A673 (cell line): ENCODE measurements around the gene AOPEP. TPM values are rescaled to one million over a fixed set of nuclear protein-coding genes. Genes with fewer than 3 reads are reported as not detected.

Experiments
- BruUV-seq: library from RNA; stranded (reverse); fragments of 400-500 nt; replicated peaks from 2 replicates; lab custom pipeline; 2021; lab: Mats Ljungman, UMichigan
- CTCF ChIA-PET: fragments of 300-600 bp; sonication (Branson Sonifier 250); formaldehyde crosslinking; loops from one replicate; lab custom pipeline; 2022; ENCODE audit warnings: antibody characterized with exemption; lab: Charles Lee
- POLR2A ChIA-PET: fragments of 300-600 bp; sonication (Branson Sonifier 250); formaldehyde crosslinking; loops from one replicate; lab custom pipeline; 2022; ENCODE audit warnings: antibody characterized with exemption; ENCODE audit not compliant: low non-redundant PET; lab: Charles Lee
- DNase-seq: peaks from one replicate; pipeline ENCODE4 v3.0.0-alpha.2; 2015; ENCODE audit warnings: low spot score
- H3K27ac ChIP-seq: fragments of 200-600 bp; sonication (generic); 2 replicates; pipeline ENCODE4 v1.5.1; 2016; ENCODE audit warnings: mixed run types, low read depth, mild to moderate bottlenecking, mixed read lengths, antibody characterized with exemption, low read length; ENCODE audit not compliant: poor library complexity, severe bottlenecking
- H3K27me3 ChIP-seq: fragments of 200-600 bp; sonication (generic); replicated peaks from 2 replicates; pipeline ENCODE4 v1.6.1; 2017; ENCODE audit warnings: mixed run types, low read depth, mild to moderate bottlenecking, mixed read lengths, antibody characterized with exemption, low read length; ENCODE audit not compliant: insufficient read depth, poor library complexity
- H3K36me3 ChIP-seq: fragments of 200-600 bp; sonication (generic); 2 replicates; pipeline ENCODE4 v1.6.1; 2016; ENCODE audit warnings: mixed run types, mild to moderate bottlenecking, mixed read lengths, antibody characterized with exemption, low read length; ENCODE audit not compliant: insufficient read depth, poor library complexity, severe bottlenecking
- H3K4me1 ChIP-seq: fragments of 200-600 bp; sonication (generic); 2 replicates; pipeline ENCODE4 v1.6.1; 2017; ENCODE audit warnings: mixed run types, mild to moderate bottlenecking, mixed read lengths, antibody characterized with exemption, low read length; ENCODE audit not compliant: insufficient read depth, poor library complexity, severe bottlenecking
- H3K4me3 ChIP-seq: fragments of 200-600 bp; sonication (generic); 2 replicates; pipeline ENCODE4 v1.5.1; 2016; ENCODE audit warnings: low read depth, mixed run types, mild to moderate bottlenecking, mixed read lengths, low read length; ENCODE audit not compliant: poor library complexity, severe bottlenecking
- H3K9me3 ChIP-seq: fragments of 200-600 bp; sonication (generic); 2 replicates; pipeline ENCODE4 v1.6.1; 2016; ENCODE audit warnings: mixed run types, low read depth, mild to moderate bottlenecking, mixed read lengths, antibody characterized with exemption, low read length; ENCODE audit not compliant: poor library complexity, severe bottlenecking
- EZH2 ChIP-seq: fragments of 200-600 bp; sonication (generic); IDR thresholded peaks from 2 replicates; pipeline ENCODE4 v1.6.1; 2017; ENCODE audit warnings: borderline replicate concordance, low read depth, mild to moderate bottlenecking, mixed read lengths, antibody characterized with exemption, low read length; ENCODE audit not compliant: poor library complexity, severe bottlenecking
- intact Hi-C: fragments of 100-400 bp; cut with micrococcal nuclease; formaldehyde crosslinking; loops from one replicate; pipeline ENCODE4 v1.10.0; 2022; ENCODE audit not compliant: unreplicated experiment
- total RNA-seq: library from RNA; stranded (reverse); gene quantifications from 2 replicates; pipeline ENCODE4 v1.2.3, GENCODE V29; 2021
- TF ChIP-seq, protein P1 (sequence below): fragments of 300-800, 200-600 bp; sonication (generic); conservative IDR thresholded peaks from 2 replicates; pipeline ENCODE4 v1.5.1; 2017; ENCODE audit warnings: low read depth, mild to moderate bottlenecking, antibody characterized with exemption, low read length, moderate library complexity, mixed read lengths

Gene AOPEP
- total RNA-seq, 1 experiment from 2014 or later, result 17.5 TPM

DNA sequence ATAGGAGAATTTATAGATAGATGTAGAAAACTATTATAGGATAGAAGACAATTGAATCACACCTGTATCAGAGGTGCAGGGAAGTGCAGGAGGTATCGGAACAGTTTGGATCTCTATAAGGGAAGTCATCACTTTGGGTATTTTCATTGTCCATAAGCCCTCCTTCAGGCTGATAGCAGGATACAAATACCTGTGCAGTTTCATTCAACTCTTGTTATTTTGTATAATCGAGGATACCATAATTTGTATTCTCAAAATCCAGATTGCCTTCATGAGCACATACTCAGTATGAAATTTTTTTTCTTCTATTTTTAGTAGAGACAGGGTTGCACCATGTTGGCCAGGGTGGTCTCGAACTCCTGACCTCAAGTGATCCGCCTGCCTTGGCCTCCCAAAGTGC is 289.1 kb downstream of the AOPEP start:
- CTCF ChIA-PET, result no interaction called here
- BruUV-seq, result no TSS peak
- H3K36me3 ChIP-seq, result peaks cover 8% of the 10 kb centered on the region
- H3K4me3 ChIP-seq, result no peak overlapping the region
- H3K9me3 ChIP-seq, result no peaks in the 10 kb centered on the region
- no peaks in the 10 kb centered on the region for H3K4me1 ChIP-seq
- TF ChIP-seq EZH2, result no peak
- TF ChIP-seq, protein P1, sequence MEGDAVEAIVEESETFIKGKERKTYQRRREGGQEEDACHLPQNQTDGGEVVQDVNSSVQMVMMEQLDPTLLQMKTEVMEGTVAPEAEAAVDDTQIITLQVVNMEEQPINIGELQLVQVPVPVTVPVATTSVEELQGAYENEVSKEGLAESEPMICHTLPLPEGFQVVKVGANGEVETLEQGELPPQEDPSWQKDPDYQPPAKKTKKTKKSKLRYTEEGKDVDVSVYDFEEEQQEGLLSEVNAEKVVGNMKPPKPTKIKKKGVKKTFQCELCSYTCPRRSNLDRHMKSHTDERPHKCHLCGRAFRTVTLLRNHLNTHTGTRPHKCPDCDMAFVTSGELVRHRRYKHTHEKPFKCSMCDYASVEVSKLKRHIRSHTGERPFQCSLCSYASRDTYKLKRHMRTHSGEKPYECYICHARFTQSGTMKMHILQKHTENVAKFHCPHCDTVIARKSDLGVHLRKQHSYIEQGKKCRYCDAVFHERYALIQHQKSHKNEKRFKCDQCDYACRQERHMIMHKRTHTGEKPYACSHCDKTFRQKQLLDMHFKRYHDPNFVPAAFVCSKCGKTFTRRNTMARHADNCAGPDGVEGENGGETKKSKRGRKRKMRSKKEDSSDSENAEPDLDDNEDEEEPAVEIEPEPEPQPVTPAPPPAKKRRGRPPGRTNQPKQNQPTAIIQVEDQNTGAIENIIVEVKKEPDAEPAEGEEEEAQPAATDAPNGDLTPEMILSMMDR, result no peak
- no peak overlapping the region for H3K27ac ChIP-seq
- H3K27me3 ChIP-seq, result no peaks in the 10 kb centered on the region
- intact Hi-C loops, result no loop called here
- POLR2A ChIA-PET, result no interaction called here
- DNase-seq, result no peak

DNA sequence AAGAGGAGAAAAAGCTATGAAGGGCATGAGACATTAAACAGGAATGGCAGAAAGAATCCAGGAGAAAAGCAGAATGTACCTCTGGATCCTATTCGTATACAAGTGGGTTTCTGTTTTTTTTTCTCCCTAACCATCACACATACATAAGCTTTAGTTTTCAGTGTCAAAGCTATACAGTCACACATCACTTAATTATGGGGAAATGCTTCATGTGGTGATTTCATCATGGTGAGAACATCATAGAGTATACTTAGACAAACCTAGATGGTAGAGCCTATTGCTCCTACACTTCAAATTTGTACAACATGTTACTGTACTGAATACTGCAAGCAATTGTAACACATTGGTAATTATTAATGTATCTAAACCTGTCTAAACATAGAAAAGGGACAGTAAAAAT is 290.6 kb downstream of the AOPEP start:
- H3K27me3 ChIP-seq, result no peaks in the 10 kb centered on the region
- H3K4me1 ChIP-seq, result no peaks in the 10 kb centered on the region
- intact Hi-C loops, result no loop called here
- CTCF ChIA-PET, result no interaction called here
- H3K4me3 ChIP-seq, result no peak overlapping the region
- H3K9me3 ChIP-seq, result no peaks in the 10 kb centered on the region
- peaks cover 8% of the 10 kb centered on the region for H3K36me3 ChIP-seq
- POLR2A ChIA-PET, result no interaction called here
- DNase-seq, result no peak
- BruUV-seq, result no TSS peak
- TF ChIP-seq, protein P1, result no peak
- TF ChIP-seq EZH2, result no peak
- no peak overlapping the region for H3K27ac ChIP-seq

DNA sequence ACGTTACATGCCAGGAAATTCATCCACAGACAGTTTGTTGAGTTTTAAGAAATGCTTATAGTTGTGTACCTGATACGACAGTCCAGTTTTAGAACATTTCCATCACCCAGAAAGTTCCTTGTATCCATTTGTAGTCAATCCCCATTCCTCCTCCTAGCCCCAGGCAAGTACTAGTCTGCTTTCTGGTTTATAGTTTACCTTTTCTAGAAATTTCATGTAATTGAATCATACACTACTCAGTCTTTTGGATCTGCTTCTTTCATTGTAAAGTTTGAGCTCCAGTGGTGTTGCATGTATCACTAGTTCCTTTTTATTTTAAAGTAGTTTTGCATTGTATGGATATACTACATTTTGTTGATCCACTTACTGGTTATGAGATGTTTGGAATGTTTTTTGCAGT is 291.2 kb downstream of the AOPEP start:
- no TSS peak for BruUV-seq
- H3K9me3 ChIP-seq, result no peaks in the 10 kb centered on the region
- no peak overlapping the region for H3K27ac ChIP-seq
- POLR2A ChIA-PET, result no interaction called here
- H3K27me3 ChIP-seq, result no peaks in the 10 kb centered on the region
- H3K4me3 ChIP-seq, result no peak overlapping the region
- intact Hi-C loops, result no loop called here
- no peak for DNase-seq
- peaks cover 8% of the 10 kb centered on the region for H3K36me3 ChIP-seq
- TF ChIP-seq, protein P1, result no peak
- no peak for TF ChIP-seq EZH2
- CTCF ChIA-PET, result no interaction called here
- no peaks in the 10 kb centered on the region for H3K4me1 ChIP-seq
